Panc1 (cell line): ENCODE results near the gene KCNH1.

Experiments used
- CTCF ChIP-seq: fragments of 450-650 bp; IDR thresholded peaks from 2 replicates; pipeline ENCODE4 v1.5.1; 2017; ENCODE audit warnings: mild to moderate bottlenecking
- POLR2AphosphoS5 ChIP-seq: IDR thresholded peaks from 2 replicates; pipeline ENCODE4 v1.6.1; 2012; ENCODE audit warnings: mild to moderate bottlenecking, low read depth, low read length, moderate library complexity
- REST ChIP-seq, 2 experiments: IDR thresholded peaks; 2 replicates each; pipeline ENCODE4 v1.6.1; 2011 to 2012; ENCODE audit warnings: low read depth in 2 of 2, control low read depth in 1 of 2, low read length in 1 of 2, mild to moderate bottlenecking in 1 of 2, moderate library complexity in 1 of 2; ENCODE audit not compliant: insufficient read depth in 1 of 2
- SIN3A ChIP-seq: IDR thresholded peaks from 2 replicates; pipeline ENCODE4 v1.6.1; 2012; ENCODE audit warnings: low read depth, mild to moderate bottlenecking, low read length, moderate library complexity, borderline replicate concordance; ENCODE audit not compliant: insufficient read depth
- TCF7L2 ChIP-seq: IDR thresholded peaks from 2 replicates; pipeline ENCODE4 v1.6.1; 2011; ENCODE audit warnings: mild to moderate bottlenecking, low read depth, low read length, inconsistent platforms

GRCh38 chr1:210751911-210752310, 382.0 kb downstream of the KCNH1 start:
- no peak for TF ChIP-seq CTCF
- no peak for TF ChIP-seq TCF7L2
- no peak for TF ChIP-seq POLR2AphosphoS5
- TF ChIP-seq SIN3A = no peak
- TF ChIP-seq REST (IDR thresholded peaks at IDR 0.05; ENCODE audit: insufficient read depth in 1 of 2, low read depth in 2 of 2, low read length in 1 of 2) = no peak
